Measurements from ENCODE around the gene MYL4. TPM values are rescaled to one million over a fixed set of nuclear protein-coding genes. Genes with fewer than 3 reads are reported as not detected.

Gene MYL4
- total and polyA plus RNA-seq, 2 of the 8 experiments (the other 6 are each of a cell fraction or from before 2014, with no cell fraction given): 0.12 TPM; not detected in 1

DNA sequence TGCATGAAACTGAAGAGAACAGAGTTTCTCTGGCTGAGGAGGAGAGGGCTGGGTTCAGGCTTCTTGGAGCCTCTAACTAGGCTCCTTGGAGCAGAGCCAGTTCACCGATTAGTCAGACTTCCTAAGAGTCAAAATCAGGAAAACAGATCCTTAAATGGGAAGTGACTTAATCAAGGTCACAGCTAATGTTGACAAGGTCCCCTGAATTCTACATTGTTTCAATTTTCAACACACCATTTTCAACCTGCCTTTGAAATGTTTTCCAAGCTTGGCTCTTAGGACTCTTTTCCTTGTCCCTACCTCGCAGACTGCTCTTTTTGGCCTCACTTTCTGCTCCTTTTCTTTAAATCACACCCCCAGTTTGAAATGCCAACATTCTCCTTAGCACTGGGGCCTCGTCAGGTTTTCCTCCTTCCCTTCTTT lies 16.3 kb downstream of the MYL4 start (continued):
- TF ChIP-seq, protein P1, sequence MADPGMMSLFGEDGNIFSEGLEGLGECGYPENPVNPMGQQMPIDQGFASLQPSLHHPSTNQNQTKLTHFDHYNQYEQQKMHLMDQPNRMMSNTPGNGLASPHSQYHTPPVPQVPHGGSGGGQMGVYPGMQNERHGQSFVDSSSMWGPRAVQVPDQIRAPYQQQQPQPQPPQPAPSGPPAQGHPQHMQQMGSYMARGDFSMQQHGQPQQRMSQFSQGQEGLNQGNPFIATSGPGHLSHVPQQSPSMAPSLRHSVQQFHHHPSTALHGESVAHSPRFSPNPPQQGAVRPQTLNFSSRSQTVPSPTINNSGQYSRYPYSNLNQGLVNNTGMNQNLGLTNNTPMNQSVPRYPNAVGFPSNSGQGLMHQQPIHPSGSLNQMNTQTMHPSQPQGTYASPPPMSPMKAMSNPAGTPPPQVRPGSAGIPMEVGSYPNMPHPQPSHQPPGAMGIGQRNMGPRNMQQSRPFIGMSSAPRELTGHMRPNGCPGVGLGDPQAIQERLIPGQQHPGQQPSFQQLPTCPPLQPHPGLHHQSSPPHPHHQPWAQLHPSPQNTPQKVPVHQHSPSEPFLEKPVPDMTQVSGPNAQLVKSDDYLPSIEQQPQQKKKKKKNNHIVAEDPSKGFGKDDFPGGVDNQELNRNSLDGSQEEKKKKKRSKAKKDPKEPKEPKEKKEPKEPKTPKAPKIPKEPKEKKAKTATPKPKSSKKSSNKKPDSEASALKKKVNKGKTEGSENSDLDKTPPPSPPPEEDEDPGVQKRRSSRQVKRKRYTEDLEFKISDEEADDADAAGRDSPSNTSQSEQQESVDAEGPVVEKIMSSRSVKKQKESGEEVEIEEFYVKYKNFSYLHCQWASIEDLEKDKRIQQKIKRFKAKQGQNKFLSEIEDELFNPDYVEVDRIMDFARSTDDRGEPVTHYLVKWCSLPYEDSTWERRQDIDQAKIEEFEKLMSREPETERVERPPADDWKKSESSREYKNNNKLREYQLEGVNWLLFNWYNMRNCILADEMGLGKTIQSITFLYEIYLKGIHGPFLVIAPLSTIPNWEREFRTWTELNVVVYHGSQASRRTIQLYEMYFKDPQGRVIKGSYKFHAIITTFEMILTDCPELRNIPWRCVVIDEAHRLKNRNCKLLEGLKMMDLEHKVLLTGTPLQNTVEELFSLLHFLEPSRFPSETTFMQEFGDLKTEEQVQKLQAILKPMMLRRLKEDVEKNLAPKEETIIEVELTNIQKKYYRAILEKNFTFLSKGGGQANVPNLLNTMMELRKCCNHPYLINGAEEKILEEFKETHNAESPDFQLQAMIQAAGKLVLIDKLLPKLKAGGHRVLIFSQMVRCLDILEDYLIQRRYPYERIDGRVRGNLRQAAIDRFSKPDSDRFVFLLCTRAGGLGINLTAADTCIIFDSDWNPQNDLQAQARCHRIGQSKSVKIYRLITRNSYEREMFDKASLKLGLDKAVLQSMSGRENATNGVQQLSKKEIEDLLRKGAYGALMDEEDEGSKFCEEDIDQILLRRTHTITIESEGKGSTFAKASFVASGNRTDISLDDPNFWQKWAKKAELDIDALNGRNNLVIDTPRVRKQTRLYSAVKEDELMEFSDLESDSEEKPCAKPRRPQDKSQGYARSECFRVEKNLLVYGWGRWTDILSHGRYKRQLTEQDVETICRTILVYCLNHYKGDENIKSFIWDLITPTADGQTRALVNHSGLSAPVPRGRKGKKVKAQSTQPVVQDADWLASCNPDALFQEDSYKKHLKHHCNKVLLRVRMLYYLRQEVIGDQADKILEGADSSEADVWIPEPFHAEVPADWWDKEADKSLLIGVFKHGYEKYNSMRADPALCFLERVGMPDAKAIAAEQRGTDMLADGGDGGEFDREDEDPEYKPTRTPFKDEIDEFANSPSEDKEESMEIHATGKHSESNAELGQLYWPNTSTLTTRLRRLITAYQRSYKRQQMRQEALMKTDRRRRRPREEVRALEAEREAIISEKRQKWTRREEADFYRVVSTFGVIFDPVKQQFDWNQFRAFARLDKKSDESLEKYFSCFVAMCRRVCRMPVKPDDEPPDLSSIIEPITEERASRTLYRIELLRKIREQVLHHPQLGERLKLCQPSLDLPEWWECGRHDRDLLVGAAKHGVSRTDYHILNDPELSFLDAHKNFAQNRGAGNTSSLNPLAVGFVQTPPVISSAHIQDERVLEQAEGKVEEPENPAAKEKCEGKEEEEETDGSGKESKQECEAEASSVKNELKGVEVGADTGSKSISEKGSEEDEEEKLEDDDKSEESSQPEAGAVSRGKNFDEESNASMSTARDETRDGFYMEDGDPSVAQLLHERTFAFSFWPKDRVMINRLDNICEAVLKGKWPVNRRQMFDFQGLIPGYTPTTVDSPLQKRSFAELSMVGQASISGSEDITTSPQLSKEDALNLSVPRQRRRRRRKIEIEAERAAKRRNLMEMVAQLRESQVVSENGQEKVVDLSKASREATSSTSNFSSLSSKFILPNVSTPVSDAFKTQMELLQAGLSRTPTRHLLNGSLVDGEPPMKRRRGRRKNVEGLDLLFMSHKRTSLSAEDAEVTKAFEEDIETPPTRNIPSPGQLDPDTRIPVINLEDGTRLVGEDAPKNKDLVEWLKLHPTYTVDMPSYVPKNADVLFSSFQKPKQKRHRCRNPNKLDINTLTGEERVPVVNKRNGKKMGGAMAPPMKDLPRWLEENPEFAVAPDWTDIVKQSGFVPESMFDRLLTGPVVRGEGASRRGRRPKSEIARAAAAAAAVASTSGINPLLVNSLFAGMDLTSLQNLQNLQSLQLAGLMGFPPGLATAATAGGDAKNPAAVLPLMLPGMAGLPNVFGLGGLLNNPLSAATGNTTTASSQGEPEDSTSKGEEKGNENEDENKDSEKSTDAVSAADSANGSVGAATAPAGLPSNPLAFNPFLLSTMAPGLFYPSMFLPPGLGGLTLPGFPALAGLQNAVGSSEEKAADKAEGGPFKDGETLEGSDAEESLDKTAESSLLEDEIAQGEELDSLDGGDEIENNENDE (IDR thresholded peaks at IDR 0.05; ENCODE audit: insufficient replicate concordance, low read length): no peak
- no peak for TF ChIP-seq NRF1 (IDR thresholded peaks at IDR 0.05; ENCODE audit: low read depth, low read length)
- TF ChIP-seq EP300 (IDR thresholded peaks at IDR 0.05; ENCODE audit: borderline replicate concordance in 1 of 2, low read depth in 2 of 2, low read length in 2 of 2): no peak
